CD4-positive, alpha-beta T cell (primary cell): ENCODE results near the gene LSG1. TPM values are rescaled to one million over a fixed set of nuclear protein-coding genes. Genes with fewer than 3 reads are reported as not detected.

Source experiments
- ATAC-seq: fragments of 200-7000 bp; cut with Tn5 transposase; one replicate; pipeline ENCODE4 v1.10.0; 2022; ENCODE audit warnings: mild to moderate bottlenecking; ENCODE audit not compliant: poor library complexity
- CTCF ChIA-PET: fragments of 350-600 bp; sonication (Branson Sonifier 250); formaldehyde crosslinking; loops from one replicate; lab custom pipeline; 2021; ENCODE audit warnings: antibody characterized with exemption, inconsistent platforms; lab: Charles Lee
- POLR2A ChIA-PET: fragments of 350-600 bp; sonication (Branson Sonifier 250); formaldehyde crosslinking; loops from one replicate; lab custom pipeline; 2021; ENCODE audit warnings: antibody characterized with exemption, inconsistent platforms; lab: Charles Lee
- DNase-seq, 14 experiments: peaks; one replicate each; pipeline ENCODE4 v3.0.0-alpha.2; 2013 to 2020; ENCODE audit warnings: mixed read lengths in 2 of 14
- H3K27ac ChIP-seq, 2 donors: one replicate each; pipeline versions ENCODE4 v1.5.1 to v1.7.0; 2013; ENCODE audit warnings: low read length in 2 of 2, low read depth in 1 of 2, mild to moderate bottlenecking in 1 of 2
- H3K27me3 ChIP-seq, 2 experiments: 1 replicate in 1 of 2; 2 replicates in 1 of 2; pipeline versions ENCODE4 v1.6.1 to v1.7.0; 2013; ENCODE audit warnings: low read length in 2 of 2, control low read depth in 1 of 2, mild to moderate bottlenecking in 1 of 2, moderate library complexity in 1 of 2; ENCODE audit not compliant: insufficient read depth in 2 of 2, control insufficient read depth in 1 of 2
- H3K36me3 ChIP-seq: one replicate; pipeline ENCODE4 v1.6.1; 2013; ENCODE audit warnings: low read length, control low read depth; ENCODE audit not compliant: insufficient read depth
- H3K4me1 ChIP-seq: one replicate; pipeline ENCODE4 v1.6.1; 2013; ENCODE audit warnings: low read length, control low read depth; ENCODE audit not compliant: insufficient read depth
- H3K4me3 ChIP-seq: one replicate; pipeline ENCODE4 v1.5.1; 2013; ENCODE audit warnings: mild to moderate bottlenecking, low read length, moderate library complexity
- H3K9me3 ChIP-seq, 2 experiments: 1 replicate in 1 of 2; 2 replicates in 1 of 2; pipeline versions ENCODE4 v1.6.1 to v1.7.0; 2013; ENCODE audit warnings: low read length in 2 of 2, mild to moderate bottlenecking in 2 of 2, control low read depth in 1 of 2, moderate library complexity in 1 of 2; ENCODE audit not compliant: control insufficient read depth in 1 of 2, insufficient read depth in 1 of 2
- H3K27ac Mint-ChIP-seq: one replicate; pipeline ENCODE4 v1.8.0; 2020; ENCODE audit warnings: mixed read lengths
- H3K27me3 Mint-ChIP-seq: one replicate; pipeline ENCODE4 v1.8.0; 2021; ENCODE audit warnings: mixed read lengths
- H3K36me3 Mint-ChIP-seq: one replicate; pipeline ENCODE4 v1.8.0; 2021; ENCODE audit warnings: low read depth, mixed read lengths
- H3K4me1 Mint-ChIP-seq: one replicate; pipeline ENCODE4 v1.8.0; 2021; ENCODE audit warnings: low read depth, mixed read lengths
- H3K4me3 Mint-ChIP-seq: one replicate; pipeline ENCODE4 v1.8.0; 2020; ENCODE audit warnings: mild to moderate bottlenecking, mixed read lengths
- H3K9me3 Mint-ChIP-seq: one replicate; pipeline ENCODE4 v1.8.0; 2020; ENCODE audit warnings: mixed read lengths
- CTCF ChIP-seq: fragments of 200-600 bp; IDR thresholded peaks from one replicate; pipeline ENCODE4 v1.8.0; 2022; ENCODE audit warnings: antibody characterized with exemption, mild to moderate bottlenecking
- intact Hi-C, 2 experiments: fragments of 100-400 bp; cut with DNase I in 1 of 2; cut with micrococcal nuclease in 1 of 2; formaldehyde crosslinking; loops; one replicate each; pipeline versions ENCODE4 v1.15.1 to v1.9.0; 2023 to 2025; cut with DNase I, micrococcal nuclease
- total RNA-seq, 174 experiments: library from RNA in 2 of 174; stranded (reverse) in 2 of 174; gene quantifications; one replicate each; pipeline ENCODE4 v1.2.3 and lab custom pipeline; 2021 to 2026

LSG1 gene
- total RNA-seq, 2 experiments from 2014 or later, result 37.9 to 44.6 TPM

GRCh38 chr3:194715022-194715800, 43.2 kb upstream of the LSG1 start:
- POLR2A ChIA-PET, result no interaction called here
- H3K36me3 ChIP-seq, result no peaks in the 10 kb centered on the region
- ATAC-seq (no peak), DNase-seq (peak in 3 of 14 experiments; percentile 15 to 38 (median 19))
- no peak overlapping the region for H3K27ac ChIP-seq
- no peaks in the 10 kb centered on the region for H3K27me3 ChIP-seq
- H3K4me3 ChIP-seq, result no peak overlapping the region
- H3K4me3 Mint-ChIP-seq, result no peak overlapping the region
- peaks cover 3% of the 10 kb centered on the region for H3K27me3 Mint-ChIP-seq
- H3K9me3 ChIP-seq, result no peaks in the 10 kb centered on the region
- CTCF ChIA-PET, result no interaction called here
- H3K27ac Mint-ChIP-seq, result peak overlapping the region; percentile 22
- H3K4me1 Mint-ChIP-seq, result no peaks in the 10 kb centered on the region
- H3K4me1 ChIP-seq, result no peaks in the 10 kb centered on the region
- H3K9me3 Mint-ChIP-seq, result no peaks in the 10 kb centered on the region
- no peak for TF ChIP-seq CTCF
- no peaks in the 10 kb centered on the region for H3K36me3 Mint-ChIP-seq
- intact Hi-C loops, result no loop called here

GRCh38 chr3:194714564-194714963, 42.6 kb upstream of the LSG1 start:
- Histone ChIP-seq H3K4me3 (no peak overlapping the region), H3K36me3 (no peaks in the 10 kb centered on the region), H3K27me3 (no peaks in the 10 kb centered on the region), H3K9me3 (no peaks in the 10 kb centered on the region), H3K27ac (no peak overlapping the region), H3K4me1 (no peaks in the 10 kb centered on the region)
- Mint-ChIP-seq H3K27ac (no peak overlapping the region), H3K36me3 (no peaks in the 10 kb centered on the region), H3K27me3 (peaks cover 3% of the 10 kb centered on the region), H3K9me3 (no peaks in the 10 kb centered on the region), H3K4me3 (no peak overlapping the region), H3K4me1 (no peaks in the 10 kb centered on the region)
- no peak for TF ChIP-seq CTCF
- DNase-seq, result no peak
- ChIA-PET POLR2A (no interaction called here), CTCF (no interaction called here)
- intact Hi-C loops, result no loop called here
- no peak for ATAC-seq

- H3K9me3 Mint-ChIP-seq, result no peaks in the 10 kb centered on the region
- no peak for DNase-seq
- ChIA-PET CTCF (no interaction called here), POLR2A (no interaction called here)
- no peak overlapping the region for H3K27ac Mint-ChIP-seq
- no peak for ATAC-seq
- no peaks in the 10 kb centered on the region for H3K36me3 ChIP-seq
- H3K27me3 ChIP-seq, result no peaks in the 10 kb centered on the region
- H3K4me1 ChIP-seq, result no peaks in the 10 kb centered on the region
- H3K4me3 Mint-ChIP-seq, result no peak overlapping the region
- H3K4me3 ChIP-seq, result no peak overlapping the region
- no peak overlapping the region for H3K27ac ChIP-seq
- intact Hi-C loops, result no loop called here
- H3K36me3 Mint-ChIP-seq, result no peaks in the 10 kb centered on the region
- peaks cover 3% of the 10 kb centered on the region for H3K27me3 Mint-ChIP-seq
- H3K4me1 Mint-ChIP-seq, result no peaks in the 10 kb centered on the region
- H3K9me3 ChIP-seq, result no peaks in the 10 kb centered on the region
- TF ChIP-seq CTCF, result no peak
Measured at GRCh38 chr3:194714137-194714455, 42.1 kb upstream of the LSG1 start.
